Germinal center (tissue), 1 donor: ENCODE results near the gene MYL4.
"Not testable (repeated sequence)": the region's sequence is repeated elsewhere in the genome, so short reads cannot be mapped to it uniquely, and the experiment has no call there.

Experiments
- DNase-seq: peaks from one replicate; pipeline ENCODE4 v3.0.0; 2012; ENCODE audit warnings: mixed read lengths, low spot score

Gene MYL4

DNA sequence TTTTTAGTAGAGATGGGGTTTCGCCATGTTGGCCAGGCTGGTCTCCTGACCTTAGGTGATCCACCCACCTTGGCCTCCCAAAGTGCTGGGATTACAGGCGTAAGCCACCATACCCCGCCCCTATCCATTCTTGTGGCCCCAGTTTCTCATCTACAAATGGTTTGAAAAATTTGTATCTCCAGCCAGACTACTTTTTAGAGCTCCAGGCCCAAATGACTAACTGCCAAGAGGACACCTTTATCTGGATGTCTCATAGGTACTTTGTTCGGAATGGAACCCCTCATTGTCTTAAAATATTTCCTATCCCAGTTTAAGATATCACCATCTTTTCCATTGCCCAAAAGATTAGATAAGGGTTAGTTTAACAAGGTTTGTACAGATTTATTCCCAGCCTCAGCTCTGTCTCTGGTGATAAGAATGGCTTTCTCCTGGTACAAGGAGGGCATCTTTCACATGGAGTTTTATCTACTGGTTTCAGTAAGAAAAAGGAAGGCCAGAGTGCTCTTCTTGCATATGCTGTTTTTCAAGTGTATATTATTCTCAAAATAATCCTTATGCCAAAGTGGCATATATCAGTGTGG is 15.1 kb upstream of the MYL4 start:
- DNase-seq = no peak

DNA sequence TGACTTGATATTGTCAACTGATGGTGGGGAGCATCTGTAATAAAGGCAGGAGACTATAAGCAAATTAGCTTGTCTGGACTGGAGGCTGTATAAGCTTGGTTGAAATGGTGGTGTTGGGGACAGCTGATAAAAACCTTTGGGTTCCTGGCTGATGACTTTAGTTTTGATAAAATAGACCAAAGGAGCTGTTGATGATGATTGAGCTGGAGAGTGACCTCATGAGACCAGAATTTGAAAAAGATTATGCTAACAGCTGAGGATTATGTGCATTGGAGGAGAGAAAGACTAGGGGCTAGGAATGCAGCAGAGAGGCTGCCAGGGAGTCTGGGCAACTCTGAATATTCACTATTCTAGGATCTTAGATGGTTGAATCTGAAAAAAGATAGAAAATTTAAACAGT is 11.3 kb upstream of the MYL4 start:
- no peak for DNase-seq

DNA sequence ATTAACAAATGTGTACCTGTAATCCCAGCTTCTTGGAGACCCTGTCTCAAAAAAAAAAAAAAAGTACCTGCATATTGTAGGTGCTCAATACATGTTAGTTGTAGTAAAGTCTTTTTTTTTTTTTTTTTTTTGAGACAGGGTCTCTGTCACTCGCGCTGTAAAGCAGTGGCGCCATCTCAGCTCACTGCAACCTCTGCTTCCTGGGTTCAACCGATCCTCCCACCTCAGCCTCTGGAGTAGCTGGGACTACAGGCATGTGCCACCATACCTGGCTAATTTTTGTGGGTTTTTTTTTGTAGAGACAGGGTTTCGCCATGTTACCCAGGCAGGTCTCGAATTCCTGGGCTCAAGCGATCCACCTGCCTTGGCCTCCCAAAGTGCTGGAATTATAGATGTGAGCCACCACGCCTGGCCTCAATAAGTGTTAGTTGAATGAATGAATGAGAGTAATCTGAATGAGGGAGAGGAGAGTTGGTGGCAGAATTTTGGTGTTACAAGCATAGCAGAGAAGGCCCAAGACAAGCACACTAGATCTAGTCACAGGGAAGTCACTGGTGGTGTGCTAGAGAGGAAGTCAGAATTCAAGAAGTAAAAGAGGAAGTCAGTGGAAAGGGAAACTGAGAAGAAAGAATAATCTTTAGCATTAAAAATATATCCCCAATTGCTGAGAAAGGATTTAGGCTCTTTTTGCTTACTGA is 9.4 kb upstream of the MYL4 start:
- DNase-seq = peak; percentile 64

DNA sequence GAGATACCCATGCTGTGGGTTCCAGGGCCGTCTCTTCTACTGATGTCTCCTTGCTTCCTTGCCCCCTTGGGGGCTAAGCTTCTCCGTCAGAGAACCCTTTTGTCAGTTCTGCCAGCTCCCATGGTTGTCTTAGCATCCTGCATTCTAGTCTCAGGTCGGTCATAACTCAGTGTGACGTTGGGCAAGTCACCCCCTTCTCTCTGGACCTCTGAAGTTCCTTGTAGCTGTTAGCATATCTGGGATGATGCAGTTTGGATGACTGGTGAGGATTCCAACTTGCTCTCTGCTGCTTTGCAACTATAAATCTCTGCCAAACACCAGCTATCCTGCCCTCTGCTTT is 8.9 kb upstream of the MYL4 start:
- DNase-seq = no peak

DNA sequence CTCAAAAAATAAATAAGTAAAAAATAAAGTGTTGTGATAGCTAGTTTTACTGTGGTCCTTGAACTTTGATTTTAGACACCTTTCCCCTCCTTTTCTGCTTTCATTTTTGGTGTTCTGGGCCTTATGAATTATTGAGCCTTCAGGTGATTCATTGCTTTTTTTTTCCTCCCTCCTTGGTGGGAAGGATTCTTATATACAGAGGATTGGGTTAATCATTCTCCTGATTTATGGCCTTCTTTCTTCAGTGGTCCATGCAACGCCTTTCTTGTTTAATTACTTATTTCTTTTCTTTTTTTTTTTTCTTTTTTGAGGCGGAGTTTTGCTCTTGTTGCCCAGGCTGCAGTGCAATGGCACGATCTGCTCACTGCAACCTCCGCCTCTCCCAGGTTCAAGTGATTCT is 8.0 kb upstream of the MYL4 start:
- no peak for DNase-seq

DNA sequence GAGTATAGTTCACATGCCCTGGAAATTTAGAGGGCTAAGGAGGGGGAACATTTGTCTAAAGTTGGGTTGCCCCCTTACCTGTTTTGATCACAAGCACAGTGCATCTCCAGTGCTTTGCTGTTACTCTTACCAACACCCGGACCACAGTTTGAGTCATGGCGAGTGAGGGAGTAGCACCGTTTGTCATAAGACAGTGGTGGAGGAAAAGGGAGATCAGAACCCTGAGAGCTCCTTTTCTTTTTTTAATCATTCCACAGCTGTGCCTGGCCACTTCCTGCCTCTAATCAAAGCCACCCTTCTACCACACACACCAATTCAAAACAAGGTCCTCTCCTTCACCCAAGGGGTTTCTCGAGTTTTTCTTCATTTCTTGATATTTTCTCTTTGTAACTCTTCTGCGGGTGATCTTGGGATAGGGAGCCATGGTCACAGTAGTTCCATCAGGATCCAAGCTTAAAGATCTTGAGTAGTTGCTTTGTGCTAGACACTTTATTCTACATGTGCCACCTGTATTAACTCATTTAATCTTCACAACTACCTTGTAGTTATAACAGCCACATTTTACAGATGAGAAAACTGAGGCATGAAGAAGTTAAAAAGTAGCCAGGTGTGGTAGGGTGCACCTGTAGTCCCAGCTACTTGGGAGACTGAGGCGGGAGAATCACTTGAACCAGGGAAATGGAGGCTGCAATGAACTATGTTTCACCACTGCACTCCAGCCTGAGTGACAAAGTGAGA is 5.0 kb upstream of the MYL4 start:
- no peak for DNase-seq

DNA sequence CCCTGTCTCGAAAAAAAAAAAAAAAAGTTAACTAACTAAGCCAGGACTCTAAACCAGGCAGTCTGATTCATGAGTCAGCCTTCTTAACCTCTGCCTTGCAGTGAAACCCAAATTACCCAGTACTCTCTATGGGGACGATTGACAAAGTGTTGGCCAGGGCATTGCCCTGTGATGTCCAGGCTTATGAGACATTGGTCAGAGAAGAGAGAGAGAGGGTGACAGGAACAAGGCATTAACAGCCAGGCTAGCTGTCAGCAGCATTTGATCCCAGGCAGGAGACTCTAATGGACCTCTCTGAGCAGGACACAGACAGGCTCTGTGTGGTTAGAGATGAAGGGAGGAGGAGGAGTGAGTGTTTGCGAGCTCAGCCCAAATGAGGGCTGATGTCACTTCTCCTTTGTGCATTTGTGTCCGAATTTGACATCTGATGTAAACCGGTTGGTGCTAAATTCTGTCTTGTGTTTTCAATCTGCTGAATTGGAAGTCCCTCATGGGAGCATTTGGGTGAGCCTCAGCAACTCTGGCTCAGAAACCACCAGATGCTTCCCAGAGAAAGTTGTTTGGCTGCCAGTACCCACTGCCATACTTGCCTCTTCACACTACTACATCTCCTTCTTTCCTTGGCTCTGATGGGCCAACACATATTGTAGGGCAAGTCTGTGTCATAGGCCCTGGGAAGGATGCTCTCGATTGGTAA is 4.3 kb upstream of the MYL4 start:
- peak; percentile 60 for DNase-seq

DNA sequence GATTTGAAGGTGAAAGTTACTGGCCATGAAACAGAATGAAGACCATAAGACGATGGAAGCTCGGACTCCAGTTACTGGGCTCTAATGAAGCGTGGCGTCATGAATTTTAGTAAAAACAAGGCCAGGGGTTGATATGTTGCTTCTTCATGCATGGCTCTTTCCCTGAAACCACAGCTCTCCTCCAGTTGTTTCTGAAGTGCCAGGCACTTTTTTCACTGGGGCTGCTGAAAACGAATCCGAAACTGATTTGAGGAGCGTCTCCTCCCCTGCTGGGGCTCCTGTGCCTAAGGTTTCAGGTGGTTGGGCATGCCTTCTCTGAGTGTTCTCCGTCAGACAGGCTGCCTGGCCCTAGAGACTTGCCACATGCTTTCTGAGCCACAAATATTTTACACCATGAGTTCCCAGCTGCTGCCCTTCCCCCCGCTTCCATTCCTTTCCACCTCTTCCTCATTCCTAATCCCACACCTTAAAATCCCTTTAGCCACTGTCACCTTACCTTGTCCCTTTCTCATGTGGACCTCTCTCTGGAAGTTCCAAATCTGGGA is 3.7 kb upstream of the MYL4 start:
- DNase-seq = peak; percentile 79

DNA sequence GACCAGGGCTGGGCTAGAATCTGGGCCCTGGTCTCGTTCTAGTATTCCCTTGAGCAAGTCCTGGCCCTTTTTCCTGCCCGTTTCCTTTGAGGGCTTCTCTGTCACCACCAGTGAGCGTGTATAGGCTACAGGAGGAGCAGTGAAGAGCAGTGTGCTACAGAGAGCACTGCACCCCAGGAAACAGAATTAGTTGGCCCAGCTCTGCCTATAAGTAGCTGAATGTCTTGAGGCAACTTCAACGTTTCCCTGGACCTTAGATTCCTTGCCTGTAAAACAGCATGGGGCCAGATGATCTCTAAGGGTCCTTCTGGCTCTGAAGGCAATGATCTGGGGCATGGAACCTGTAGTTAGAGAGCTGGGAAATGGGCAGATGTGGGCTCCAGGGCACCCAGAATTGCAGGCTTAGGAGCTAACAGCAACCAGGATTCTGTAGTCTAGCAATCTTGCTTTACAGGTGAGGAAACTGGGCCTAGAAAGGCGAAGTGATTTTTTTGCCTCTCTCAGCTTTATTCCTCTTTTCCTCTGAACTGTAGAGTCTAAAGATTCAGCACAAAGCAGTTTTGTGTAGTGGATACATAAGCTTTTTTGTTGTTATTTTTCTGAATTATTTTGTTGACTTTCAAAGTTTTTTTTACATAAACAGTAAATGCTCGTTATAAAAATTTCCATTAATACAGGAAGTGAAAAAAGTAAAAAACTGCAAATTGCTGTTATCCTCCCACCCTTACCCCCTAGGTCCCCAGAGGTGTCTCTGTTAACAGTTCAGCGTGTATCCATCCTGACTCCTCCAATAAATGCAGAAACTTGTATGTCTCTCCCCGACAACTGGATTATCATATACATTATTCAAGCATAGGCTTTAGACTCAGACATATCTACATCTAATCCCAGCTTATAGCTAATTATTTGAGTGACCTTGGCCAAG is 1.7 kb upstream of the MYL4 start:
- peak; percentile 34 for DNase-seq

DNA sequence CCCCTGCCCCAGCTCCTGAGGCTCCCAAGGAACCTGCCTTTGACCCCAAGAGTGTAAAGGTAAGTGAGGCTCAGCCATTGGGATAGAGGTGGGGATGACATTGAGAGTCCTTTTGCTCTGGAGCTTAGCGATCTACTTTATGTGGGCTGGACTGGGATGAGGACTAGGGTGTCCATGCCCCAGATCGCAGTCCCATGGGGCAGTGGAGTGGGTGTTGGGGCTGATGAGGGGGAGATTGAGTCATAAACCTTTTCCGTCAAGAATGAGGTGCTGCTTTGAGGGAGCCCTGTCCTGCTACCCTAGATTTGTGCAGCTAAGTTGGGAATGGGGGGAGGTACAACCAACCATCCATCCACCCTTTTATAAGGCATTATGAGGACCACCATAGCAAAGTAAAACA is 351 bp downstream of the MYL4 start:
- DNase-seq = no peak

DNA sequence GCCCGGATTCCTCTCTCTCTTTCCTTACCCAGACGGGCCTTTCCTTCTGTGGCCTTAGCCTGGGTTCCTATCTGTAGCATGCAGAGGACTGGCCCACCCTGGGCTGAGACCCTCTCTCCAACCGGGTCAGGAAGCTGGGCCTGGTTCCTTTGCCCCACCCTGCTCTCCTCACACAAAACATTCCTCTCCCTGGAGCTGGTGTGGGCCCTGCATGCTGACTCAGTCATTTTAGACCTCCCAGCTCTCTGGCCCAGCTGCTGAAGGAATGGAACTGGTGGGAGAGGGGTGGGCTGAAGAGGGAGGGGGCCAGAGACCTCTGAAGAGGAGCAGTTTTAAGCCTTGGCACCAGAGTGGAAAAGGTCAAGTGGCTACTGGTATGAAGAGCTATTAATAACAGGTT is 957 bp downstream of the MYL4 start:
- no peak for DNase-seq

DNA sequence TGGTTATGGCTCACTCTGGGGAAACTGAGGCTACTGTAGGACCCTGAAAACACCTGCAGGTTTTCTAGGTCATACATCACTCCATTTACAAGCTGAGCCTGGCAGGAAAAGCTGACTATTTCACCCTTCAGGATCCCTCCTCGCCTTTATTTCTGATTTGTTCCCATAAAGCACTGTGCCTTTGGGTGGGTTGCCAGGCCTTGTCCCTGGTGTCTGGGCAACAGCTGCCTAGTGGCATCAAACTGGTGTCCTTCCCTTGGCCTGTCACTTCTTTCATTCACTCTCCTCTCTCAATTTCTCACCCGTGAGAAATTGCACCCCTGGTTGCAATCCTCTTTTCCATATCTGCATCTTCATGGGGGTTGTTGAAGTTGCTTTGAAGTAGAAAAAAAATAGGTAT is 1.6 kb downstream of the MYL4 start:
- DNase-seq = no peak

DNA sequence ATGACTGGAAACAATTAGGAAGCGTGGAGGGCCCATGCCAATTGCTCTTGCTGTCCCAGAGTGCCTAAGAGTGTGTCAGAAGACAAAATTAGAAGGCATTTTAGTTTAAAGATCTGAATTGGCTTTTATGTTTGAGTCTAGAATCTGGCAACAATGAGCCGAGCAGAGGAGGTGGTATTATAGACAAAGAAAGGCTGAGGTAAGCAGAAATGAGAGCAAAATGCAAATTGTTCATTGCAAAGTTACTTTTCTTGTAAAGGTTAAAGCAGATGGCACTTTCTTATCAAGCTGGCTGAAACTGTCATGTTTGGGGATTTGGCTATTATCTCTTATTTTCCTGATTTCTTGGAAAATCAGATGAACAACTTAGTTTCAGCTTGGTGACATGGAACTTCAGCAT is 3.3 kb downstream of the MYL4 start:
- DNase-seq = no peak

DNA sequence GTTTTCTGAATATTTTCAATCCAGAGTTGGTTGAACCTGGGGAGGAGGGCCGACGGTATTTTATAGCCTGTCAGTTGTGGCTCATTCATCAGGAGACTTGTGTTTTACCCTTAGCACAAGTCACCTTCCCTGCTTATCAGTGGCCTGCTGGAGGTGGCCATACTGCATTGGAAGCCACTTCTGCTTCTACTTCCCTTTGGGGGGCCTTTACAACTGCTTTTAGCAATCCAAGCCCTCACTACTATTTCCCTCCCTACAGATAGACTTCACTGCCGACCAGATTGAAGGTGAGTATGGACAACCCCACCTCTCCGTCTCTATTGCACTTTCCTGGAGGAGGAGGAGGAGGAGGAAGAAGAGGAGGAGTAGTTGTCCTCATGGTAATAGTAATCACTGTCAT is 4.4 kb downstream of the MYL4 start:
- DNase-seq = no peak

DNA sequence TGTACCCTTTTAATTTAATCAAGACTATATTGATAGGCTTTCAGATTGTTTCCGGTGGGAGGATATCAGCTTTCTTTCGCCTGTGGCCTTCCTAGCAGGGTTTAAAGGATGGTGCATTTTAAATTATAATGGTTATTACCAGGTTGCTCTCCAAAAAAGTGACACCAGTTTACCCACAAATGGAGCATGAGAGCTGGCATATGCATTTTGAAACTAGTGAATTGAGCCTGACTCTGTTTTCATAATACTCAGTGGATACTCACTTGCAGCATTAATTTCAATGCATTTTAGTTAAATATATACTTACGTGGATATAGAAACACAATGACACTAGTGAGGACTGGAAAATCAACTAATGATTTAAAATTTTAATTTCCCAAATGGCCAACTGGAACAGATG is 5.8 kb downstream of the MYL4 start:
- DNase-seq = no peak

DNA sequence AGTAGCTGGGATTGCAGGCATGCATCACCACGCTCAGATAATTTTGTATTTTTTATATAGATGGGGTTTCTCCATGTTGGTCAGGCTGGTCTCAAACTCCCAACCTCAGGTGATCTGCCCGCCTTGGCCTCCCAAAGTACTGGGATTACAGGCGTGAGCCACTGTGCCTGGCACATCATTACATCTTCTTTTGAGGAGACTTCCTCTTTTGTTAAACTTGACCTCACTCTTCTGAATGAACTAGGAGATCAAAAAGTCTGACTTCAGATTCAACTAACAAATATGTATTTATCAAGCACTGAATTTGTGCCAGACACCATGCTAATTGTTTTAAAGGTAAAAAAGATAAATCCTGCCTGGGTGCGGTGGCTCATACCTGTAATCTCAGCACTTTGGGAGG is 7.7 kb downstream of the MYL4 start:
- DNase-seq = not testable (repeated sequence)

DNA sequence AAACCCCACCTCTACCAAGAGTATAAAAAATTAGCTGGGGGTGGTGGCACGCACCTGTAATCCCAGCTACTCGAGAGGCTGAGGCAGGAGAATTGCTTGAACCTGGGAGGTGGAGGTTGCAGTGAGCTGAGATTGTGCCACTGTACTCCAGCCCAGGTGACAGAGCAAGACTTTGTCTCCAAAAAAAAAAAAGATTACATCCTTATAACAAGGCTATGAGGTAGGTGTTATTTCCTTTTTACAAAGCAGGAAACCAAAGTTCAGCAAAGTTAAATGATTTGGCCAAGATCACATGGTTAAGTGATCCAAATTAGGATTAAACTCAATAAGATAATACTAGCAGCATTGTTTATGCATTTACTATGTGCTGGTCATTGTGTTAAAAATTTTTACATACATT is 8.1 kb downstream of the MYL4 start:
- not testable (repeated sequence) for DNase-seq

DNA sequence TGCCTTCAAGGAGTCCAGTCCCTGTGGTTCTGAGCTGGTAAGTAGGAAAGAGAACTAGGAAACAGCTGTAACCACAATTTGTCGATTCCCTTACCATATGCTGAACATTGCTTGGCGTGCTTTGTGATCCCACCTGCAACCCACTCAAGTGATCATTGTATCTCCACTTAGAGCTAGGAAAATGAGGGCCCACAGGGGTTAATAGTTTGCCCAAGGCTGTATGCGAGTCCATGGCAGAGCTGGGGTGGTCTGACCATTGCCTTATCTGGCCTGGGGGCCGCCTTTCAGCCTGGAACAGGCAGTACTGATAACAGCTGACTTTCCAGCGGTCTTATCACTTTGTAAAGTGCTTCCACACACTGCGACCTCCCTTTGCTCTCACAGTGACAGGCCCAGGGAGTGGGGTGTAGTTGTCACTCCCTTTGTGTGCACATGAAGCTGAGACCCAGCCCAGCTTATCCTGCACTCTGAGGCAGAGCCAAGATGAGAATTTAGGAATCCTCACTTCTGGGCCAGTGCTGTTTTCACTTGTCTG is 9.8 kb downstream of the MYL4 start:
- no peak for DNase-seq

DNA sequence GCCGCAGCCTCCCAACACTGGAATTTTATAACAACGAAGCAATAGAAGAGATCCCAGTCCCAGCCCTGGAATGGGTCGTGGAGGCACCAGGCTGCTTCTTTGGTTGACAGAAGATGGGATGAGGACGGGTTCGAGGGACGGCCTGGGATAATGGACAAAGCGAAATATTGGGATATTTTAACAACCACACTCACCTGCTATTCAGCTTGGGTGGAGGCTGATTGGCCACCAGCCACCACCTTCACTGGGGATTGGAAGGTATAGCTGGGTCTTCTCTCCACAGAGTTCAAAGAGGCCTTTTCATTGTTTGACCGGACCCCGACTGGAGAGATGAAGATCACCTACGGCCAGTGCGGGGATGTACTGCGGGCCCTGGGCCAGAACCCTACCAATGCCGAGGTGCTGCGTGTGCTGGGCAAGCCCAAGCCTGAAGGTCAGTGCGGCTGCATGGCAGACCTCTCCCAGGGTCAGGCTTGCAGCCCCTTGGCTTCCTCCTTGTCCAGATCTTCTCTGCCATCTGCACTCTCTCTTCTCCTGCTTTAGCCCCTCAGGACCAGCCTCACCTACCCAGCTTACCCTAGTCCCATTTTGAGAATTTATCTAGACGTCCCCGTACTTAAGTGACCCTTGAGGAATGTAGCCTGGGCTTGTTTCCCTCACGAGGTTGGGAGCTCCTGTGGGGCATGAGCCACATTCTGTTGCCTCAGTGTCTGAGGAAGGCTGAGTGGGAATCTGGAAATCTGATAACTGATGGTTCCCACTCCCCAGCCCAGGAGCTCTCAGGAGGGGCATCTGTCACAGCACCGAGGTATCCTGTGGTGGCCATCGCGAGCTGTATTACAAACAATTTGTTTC is 10.7 kb downstream of the MYL4 start:
- DNase-seq = no peak

DNA sequence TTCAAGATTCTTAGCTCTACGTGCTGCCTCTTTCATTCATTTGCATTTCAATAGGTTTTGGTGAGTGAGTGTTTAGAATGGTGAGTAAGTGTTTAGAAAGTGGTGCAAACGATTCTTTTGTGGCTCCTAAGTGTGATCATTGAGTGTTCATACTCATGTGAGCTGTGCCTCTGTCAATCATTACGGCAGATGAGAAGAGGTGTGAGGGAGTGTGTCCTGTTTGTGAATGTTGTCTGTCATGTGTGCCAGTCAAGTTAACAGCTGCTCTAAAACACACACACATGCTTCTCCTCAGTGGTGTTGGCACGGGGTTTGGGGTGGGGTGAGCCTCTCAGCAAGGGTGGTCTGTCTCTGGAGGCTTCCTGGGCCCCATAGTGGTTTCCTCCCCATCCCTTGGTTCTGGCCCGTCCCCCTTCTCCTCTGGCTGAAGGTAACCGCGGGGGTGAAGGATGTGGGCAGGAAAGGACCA is 11.4 kb downstream of the MYL4 start:
- no peak for DNase-seq
